ENCODE measurements around the gene C10orf62.
A peak's percentile ranks its signal among the peaks of the same experiment; 100 is the strongest.

C10orf62 gene

GRCh38 chr10:97583476-97583875, 6.0 kb upstream of the C10orf62 start:
- Histone ChIP-seq H3K9me3 (ENCODE audit: severe bottlenecking) (no peaks in the 10 kb centered on the region), H3K27me3 (ENCODE audit: insufficient read depth, low read depth, severe bottlenecking) (no peaks in the 10 kb centered on the region), H3K36me3 (no peaks in the 10 kb centered on the region), H3K4me3 (ENCODE audit: low read depth, low read length) (no peak overlapping the region), H3K27ac (no peak overlapping the region)
- no peak for TF ChIP-seq CTCF (IDR thresholded peaks at IDR 0.05; ENCODE audit: low read depth, low read length)
- DNase-seq = no peak

GRCh38 chr10:97584060-97584797, 5.3 kb upstream of the C10orf62 start, which contains the start of gene HOGA1:
Gene HOGA1 (plus strand): TSS chr10:97584389. CDS start chr10:97584704, 315 bp downstream.
- H3K27me3 ChIP-seq (ENCODE audit: insufficient read depth, low read depth, severe bottlenecking) = no peaks in the 10 kb centered on the region
- no peak for TF ChIP-seq CTCF (IDR thresholded peaks at IDR 0.05; ENCODE audit: low read depth, low read length)
- DNase-seq = peak; percentile 56
- H3K27ac ChIP-seq = no peak within 1 kb of the TSS
- no peaks in the 10 kb centered on the region for H3K36me3 ChIP-seq
- H3K4me3 ChIP-seq (ENCODE audit: low read depth, low read length) = no peak within 1 kb of the TSS
- H3K9me3 ChIP-seq (ENCODE audit: severe bottlenecking) = no peaks in the 10 kb centered on the region

- no peak for TF ChIP-seq CTCF (IDR thresholded peaks at IDR 0.05; ENCODE audit: low read depth, low read length)
- no peaks in the 10 kb centered on the region for H3K36me3 ChIP-seq
- no peak overlapping the region for H3K27ac ChIP-seq
- H3K27me3 ChIP-seq (ENCODE audit: insufficient read depth, low read depth, severe bottlenecking) = no peaks in the 10 kb centered on the region
- H3K9me3 ChIP-seq (ENCODE audit: severe bottlenecking) = no peaks in the 10 kb centered on the region
- H3K4me3 ChIP-seq (ENCODE audit: low read depth, low read length) = no peak overlapping the region
- DNase-seq = no peak
Observed at GRCh38 chr10:97584798-97585438, 4.6 kb upstream of the C10orf62 start.

GRCh38 chr10:97585439-97585811, 4.1 kb upstream of the C10orf62 start:
- no peak for TF ChIP-seq CTCF (IDR thresholded peaks at IDR 0.05; ENCODE audit: low read depth, low read length)
- Histone ChIP-seq H3K27me3 (ENCODE audit: insufficient read depth, low read depth, severe bottlenecking) (no peaks in the 10 kb centered on the region), H3K36me3 (no peaks in the 10 kb centered on the region), H3K9me3 (ENCODE audit: severe bottlenecking) (no peaks in the 10 kb centered on the region), H3K4me3 (ENCODE audit: low read depth, low read length) (no peak overlapping the region), H3K27ac (no peak overlapping the region)
- DNase-seq = no peak

- no peak for TF ChIP-seq CTCF (IDR thresholded peaks at IDR 0.05; ENCODE audit: low read depth, low read length)
- Histone ChIP-seq H3K36me3 (no peaks in the 10 kb centered on the region), H3K27me3 (ENCODE audit: insufficient read depth, low read depth, severe bottlenecking) (no peaks in the 10 kb centered on the region), H3K27ac (no peak overlapping the region), H3K9me3 (ENCODE audit: severe bottlenecking) (no peaks in the 10 kb centered on the region), H3K4me3 (ENCODE audit: low read depth, low read length) (no peak overlapping the region)
- DNase-seq = no peak
Observed at GRCh38 chr10:97587183-97587582, 2.3 kb upstream of the C10orf62 start.

Measured in WERI-Rb-1 (cell line).